Measurements from ENCODE around the gene INPP4B.
A peak's percentile ranks its signal among the peaks of the same experiment; 100 is the strongest.
"Not testable (repeated sequence)": the region's sequence is repeated elsewhere in the genome, so short reads cannot be mapped to it uniquely, and the experiment has no call there.

The INPP4B gene

DNA sequence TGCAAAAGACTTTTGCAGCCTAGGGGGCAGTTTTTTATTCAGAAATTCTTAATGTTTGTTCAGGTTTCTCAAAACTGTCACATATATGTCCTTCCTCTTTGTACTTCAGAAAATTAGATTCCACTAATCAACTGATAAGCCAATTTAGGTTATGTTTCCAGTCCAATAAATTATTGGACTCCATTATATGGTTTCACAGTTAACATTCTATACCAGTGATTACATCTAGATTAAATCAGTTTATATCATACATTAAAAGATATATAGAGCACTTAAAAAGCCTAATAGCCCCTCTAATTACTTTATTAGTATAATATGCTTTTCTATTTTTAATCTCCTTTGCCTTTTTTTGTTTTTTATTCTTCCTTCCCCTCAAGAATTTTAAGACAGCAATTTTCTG, 434.1 kb downstream of the INPP4B start:
- no peak for DNase-seq (ENCODE audit: low read depth)

DNA sequence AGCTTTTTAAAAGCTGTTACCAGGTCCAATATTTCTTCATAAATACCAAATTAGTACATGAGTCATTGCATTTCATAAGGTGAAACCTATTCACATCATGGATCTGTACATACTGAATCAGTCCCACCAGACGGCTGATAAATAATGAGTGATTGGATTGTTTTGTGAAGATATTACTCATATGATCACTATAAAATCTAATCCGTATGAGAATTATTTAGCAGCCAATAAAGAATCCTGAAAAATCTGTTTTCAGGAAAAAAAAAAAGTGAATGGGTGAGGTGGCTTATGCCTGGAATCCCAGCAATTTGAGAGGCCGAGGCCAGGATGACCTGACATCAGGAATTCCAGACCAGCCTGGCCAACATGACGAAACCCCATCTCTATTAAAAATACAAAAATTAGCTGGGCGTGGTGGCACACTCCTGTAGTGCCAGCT, 438.1 kb downstream of the INPP4B start:
- peak; percentile 60 for DNase-seq (ENCODE audit: low read depth)

DNA sequence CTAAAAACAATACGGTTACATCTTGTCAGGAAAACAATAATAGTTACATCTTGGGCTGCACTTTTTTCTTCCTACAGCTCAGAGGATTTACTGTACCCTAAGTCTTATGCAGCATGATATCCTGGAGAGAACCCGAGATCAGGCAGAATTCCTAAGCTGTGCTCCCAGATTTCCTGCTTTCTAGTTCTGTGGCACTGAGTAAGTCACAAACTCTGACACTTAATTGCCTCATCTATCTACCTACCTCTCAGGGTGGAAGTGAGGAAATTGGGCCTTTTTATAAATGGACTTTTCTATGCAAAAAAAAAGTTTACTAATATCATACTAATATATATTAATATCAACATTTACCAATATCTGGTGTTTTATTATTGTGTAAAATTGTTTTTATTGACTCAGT, 438.5 kb downstream of the INPP4B start:
- DNase-seq (ENCODE audit: low read depth), result no peak

DNA sequence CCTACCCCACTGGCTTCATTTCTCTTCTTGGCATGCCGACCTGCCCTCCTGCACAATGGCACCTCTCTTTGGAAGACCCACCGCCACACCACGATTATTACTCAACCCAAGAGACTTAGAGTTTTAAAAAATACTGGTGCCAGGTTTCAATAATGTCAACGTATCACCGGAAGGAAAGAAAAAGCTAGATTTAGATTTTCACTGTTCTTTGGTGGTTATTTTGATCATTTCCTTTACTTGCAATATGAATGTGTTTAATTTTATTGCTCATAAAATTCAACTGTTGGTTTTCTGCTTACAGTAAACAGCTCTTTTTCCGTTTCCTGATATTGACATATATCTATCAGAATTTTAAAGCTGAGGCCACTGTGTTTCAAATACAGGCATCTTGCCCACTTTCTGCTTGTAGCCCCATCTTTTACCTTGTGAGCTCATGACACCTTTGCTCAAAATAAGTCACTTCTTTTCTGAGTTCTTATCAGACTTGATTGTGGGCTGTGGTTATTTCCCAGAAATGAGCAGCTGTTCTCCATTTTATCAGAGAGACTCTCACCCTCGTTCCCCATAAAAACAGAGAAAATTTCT, 439.1 kb downstream of the INPP4B start:
- DNase-seq (ENCODE audit: low read depth), result no peak

DNA sequence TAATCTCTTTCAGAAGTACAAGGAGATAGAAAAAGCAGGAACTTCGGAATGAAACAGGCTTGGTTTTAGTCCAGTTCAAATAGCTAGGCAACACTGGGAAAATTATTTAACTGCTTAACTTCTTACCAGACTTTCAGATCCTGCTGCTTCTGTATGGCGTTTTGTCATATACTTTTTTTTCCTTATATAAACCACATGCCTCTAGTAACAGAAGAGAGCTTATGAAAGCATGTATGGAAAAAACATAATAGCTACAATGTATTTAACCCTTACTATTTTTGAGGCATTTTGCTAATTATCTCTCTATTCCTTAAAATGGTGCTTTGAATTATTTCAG, 439.6 kb downstream of the INPP4B start:
- no peak for DNase-seq (ENCODE audit: low read depth)

DNA sequence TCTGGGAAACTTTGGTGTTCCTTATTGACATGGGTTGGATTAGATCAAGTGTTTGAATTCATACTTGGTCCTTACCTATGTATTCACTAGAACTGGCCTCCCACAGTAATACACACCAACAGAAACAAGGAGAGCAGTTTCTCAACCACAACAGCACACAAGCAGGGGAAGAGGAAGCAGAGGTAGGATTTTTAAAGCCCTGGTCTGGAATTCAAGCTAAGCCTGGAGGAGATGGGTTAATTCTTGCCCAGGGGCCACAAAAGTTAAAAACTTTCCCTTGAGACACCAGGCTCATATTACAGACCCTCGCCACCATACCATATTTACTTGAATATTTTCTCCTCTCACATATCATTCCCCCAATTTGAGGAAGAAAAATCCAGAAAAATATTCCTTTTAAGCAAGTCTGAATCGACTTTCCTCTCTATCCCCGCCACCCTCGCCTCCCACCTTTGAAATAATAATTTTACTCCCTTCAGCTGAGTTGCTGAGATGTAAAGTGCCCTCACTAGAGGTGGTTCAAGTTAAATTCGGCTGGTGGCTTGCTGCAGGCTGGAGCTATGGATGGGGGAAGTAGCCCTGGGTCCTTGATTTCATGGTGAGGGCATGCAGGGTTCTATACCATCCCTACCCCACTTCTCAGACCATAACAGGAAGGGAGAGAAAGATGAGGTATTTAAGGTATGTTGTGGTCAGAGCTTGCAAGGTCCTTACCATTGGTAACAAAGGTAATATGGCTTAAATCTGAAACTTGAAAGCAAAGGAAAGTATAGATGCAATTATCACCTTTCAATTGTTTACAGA, 440.2 kb downstream of the INPP4B start:
- no peak for DNase-seq (ENCODE audit: low read depth)

DNA sequence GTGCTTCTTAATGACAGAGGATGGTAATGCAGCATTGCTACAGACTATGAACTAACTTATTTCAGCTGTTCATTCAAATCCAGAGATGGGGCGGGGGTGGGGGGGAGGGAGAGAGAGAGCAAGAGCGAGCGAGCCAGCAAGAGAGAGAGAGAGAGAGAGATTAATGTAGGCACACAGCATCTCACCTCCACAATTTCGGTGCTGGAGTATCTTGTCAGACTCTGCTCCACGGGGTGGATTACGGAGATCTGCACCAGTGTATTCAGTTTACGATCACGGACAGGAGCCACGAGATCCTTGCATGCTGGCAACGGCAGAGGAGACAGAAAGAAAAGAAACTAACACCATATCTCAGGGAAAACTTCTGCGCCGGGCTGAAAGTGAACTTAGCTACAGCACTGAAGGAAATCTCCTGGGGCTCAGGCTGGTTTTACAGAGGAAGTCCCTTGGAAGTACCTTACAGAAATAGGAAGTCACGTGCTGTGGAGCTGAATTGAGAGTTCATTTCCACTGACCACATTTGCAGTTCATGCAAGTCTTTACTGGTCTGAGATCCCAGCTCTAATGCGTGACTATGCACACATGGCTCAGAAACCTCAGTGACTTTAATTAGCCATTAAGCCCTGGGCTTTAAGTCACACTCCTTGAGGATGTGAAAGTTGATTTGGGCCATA, 440.9 kb downstream of the INPP4B start:
- DNase-seq (ENCODE audit: low read depth), result peak; percentile 68

DNA sequence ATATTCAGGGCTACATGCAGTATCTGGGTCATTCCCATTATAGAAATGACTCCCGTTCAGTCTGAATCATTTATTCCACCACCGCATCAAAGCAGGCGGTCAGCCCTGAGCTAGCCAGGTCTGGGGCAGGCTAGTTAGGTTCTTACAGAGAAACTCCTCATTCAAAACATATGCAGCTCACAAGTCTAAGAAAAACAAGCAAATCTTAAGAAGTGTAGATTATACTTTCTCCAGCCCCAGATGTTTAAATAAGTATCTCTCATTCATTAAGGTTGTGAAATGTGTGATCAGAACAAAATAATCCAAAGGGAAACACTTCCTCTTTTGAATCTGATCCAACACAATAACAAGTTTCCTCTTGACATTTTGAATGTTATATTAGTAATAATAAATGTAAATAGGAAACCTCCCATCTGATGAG, 441.9 kb downstream of the INPP4B start:
- no peak for DNase-seq (ENCODE audit: low read depth)

DNA sequence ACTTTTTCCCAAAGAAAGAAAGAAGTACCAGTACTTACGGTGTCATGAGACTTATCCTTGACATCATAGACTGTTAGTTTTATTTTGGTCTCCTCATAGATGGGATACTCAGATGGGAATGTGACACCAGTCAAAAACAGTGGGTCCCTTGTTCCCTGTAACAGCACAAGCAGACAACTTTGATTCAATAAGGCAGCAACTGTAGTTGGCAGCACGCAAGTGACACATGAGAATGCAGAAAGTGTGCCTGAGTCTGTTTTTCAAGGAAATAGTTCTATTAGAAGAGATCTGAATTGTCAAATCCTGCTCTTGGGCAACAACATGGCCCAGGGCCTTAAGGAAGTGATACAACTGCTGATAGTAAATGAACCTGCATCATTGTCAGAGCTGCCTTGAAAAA, 443.2 kb downstream of the INPP4B start:
- no peak for DNase-seq (ENCODE audit: low read depth)

DNA sequence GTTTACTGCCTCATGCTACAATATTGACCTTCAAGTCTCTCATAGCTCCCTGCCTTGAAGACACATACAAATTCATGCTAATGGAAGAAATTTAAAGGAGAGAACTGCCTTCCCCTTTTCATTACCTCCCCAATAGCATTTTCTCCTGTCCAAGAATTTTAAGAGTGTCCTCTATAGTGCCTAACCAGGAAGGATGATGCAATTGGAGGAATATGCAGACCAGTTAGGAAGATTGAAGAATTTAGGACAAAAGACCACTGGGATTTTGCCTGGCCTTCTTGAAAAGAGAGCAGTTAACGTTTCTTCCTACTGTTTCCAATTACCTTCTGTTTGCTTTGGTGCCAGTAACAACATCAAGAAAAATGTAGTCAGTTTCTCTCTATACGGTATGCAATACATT, 443.9 kb downstream of the INPP4B start:
- no peak for DNase-seq (ENCODE audit: low read depth)

DNA sequence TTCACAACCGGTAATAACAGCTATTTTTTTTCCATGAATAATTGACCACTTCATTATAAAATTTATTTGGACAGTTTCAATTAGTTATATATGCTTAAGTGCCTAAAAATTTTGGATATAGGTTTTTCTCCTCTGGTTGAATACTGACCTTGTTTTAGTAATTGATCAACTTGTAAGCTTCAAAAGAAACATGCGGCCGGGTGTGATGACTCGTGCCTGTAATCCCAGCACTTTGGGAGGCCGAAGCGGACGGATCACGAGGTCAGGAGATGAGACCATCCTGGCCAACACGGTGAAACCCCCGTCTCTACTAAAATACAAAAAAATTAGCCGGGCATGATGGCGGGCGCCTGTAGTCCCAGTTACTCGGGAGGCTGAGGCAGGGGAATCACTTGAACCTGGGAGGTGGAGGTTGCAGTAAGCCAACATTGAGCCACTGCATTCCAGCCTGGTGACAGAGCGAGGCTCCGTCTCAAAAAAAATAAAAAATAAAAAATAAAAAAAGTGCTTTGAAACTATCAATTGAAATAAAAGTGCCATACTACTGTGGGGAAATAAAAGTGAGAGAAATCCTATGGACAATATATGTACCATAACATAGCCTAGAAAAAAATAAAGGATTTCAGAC, 448.6 kb downstream of the INPP4B start:
- DNase-seq (ENCODE audit: low read depth), result not testable (repeated sequence)

DNA sequence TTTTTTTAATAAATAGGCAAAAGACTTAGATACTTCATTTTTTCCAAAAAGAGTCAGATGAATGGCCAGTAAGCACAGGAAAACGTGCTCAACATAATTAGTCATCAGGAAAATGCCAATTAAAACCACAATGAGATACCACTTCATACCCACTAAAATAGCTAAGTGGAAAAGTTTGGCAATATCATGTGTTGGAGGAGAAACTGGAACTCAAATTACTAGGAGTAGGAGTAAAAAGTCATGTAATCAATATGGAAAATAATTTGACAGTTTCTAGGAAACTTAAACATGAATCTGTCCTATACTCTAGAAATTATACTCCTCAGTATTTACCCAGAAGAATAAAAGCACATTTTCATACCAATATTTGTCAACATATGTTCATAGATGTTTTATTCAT, 449.8 kb downstream of the INPP4B start:
- DNase-seq (ENCODE audit: low read depth), result peak; percentile 53

DNA sequence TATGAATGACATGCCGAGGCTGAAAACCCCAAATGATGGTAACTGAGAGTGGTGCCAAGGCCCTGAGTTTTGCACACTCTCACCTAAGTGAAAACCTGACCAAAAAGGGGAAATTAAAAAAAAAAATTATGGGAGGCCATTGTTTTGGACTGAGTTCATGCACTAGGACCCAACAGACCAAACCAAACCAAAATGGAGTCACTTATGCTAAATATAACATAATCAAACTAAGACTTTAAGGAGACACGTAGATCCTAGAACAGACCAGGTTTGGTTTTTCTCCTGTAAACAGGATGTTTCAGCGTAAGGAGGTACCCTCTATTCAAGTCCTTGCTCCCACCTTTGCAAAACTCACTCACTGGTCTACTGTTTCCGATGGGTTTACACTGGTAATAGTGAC, 453.0 kb downstream of the INPP4B start:
- no peak for DNase-seq (ENCODE audit: low read depth)

DNA sequence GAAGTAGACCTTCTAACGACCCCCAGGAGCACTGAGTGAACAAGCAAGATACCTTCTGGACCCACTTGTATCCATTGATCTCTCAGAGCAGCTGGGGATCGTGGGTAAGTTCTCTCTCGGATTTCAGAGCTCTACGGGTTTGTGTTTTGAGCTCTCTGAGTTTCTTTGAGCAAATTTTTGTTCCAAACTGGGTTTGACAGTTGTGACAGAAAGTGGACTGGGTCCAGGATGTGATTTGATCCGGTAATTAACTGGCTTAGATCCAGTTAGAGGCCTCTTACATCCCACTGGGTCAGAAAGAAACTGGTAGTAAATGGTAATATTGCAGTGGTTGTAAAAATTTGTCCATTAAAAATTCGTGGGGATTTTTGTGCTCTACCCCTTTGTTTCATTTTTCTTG, 459.2 kb downstream of the INPP4B start:
- DNase-seq (ENCODE audit: low read depth), result no peak

DNA sequence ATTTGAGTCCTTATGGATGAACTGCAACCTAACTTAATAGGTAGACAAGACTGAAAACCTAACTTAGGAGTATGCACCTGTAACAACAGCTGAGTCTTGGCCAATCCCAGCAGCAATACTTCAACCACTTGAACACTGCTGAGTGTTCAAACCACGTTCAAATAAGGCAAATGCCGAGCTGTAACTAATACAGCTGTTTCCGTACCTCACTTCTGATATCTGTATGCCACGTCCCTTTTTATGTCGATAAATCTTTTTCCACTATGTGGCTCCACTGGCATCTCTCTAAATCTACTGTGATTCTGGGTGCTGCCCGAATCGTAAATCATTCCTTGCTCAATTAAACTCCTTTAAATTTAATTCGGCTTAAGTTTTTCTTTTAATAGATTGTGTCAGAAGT, 459.7 kb downstream of the INPP4B start:
- DNase-seq (ENCODE audit: low read depth), result no peak

DNA sequence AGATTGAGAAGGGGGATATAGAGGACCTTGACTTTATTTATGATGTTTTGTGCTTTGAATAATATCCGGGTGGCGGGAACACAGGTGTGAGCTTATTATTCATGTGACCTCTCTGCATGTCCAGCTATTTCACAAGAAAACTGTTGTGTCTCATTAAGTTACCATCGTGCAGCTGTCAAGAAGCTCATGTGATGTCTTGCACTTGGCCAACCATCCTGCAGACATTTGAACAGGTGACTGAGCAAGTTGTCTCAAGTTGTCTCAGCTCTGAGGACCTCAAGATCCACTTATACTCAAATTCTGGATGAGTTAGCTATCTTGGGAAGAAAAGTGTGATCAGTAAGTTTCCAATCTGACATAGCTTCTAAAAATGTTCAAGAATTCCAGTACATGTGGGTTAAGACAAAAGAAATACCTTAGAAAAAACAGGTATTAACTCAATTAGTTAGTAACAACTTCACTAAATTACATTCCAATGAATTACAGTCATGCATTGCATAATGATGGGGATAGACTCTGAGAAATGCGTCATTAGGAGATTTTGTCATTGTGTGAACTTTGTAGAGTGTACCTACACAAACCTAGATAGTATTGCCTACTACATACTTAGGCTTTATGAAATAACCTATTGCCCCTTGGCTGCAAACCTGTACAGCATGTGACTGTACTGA, 462.2 kb downstream of the INPP4B start:
- no peak for DNase-seq (ENCODE audit: low read depth)

DNA sequence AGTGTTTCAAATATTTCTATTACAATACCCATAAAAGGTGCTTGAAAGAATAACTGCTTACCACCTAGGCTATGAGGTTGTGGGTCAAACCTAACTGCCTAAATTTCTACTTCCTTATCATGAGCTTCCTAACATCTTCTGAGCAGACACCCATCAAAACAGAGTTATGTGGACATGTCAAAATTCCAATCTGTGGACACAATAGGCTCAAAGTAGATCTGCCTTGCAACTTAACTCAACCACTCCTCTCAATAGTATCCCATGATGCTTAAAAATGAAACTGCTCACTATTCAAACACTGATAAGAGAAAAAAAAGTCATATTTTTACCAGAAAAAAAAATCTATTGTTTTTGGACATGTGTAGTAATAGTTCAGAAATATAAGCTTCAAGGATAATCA, 462.7 kb downstream of the INPP4B start:
- no peak for DNase-seq (ENCODE audit: low read depth)

DNA sequence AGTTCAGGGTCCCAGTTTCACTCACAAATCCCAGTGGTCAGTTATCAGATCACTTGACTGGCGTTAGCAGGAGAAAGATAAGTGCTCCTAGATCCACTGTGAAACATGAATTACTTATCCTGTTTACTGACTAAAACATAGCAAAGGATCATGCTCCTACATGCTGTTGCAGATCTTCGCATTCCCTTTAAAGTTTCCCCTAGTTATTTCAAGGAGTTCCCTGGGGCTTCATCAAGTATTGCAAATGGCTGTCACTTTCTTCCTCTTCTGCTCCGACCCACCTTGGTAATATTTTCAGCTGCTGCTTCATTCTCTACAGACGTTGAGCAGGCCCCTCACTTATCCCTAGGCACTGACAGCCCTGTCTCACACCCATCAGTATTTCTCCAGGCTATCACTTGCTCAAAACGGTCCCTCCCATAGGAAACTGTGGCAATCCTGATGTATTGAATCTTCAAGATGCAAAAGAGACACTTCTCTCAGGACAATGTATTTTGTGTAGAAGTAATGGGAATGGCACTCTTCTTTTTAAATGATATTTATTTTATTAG, 466.0 kb downstream of the INPP4B start:
- no peak for DNase-seq (ENCODE audit: low read depth)

DNA sequence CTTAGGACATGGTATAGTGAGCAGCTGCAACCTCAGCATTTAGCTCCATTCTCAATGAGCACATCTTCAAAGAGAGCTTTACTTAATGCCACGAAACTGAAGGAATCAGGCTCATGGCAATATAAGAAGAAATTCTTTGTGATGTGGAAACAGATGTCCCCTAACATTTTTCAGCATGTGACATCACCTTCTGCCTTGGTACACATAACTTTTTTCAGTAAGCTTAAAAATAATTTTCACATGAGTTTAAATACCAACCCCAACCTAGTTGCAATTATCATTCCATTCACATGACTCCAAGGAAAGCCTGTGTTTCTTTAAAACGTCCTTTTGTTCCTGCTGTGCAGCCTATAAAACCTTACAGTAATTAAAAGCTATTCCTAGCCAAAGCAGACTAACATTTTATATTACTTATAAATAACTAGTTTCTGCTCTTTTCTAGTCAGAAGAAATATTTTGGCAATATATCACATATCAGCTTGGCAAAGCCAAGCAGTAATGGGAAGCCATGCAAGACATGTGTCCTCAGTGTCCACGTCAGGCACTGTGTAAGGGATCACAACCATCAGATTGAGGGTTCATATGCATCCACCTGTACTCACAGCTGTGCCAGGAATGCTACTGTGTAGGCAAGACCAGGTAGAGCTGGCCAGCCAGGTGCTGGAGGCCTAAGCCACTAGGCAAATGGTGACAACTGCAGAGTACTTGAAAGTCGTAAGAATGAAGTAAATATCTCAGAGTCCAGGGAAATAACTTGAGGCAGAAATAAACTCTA, 466.6 kb downstream of the INPP4B start:
- peak; percentile 95 for DNase-seq (ENCODE audit: low read depth)

DNA sequence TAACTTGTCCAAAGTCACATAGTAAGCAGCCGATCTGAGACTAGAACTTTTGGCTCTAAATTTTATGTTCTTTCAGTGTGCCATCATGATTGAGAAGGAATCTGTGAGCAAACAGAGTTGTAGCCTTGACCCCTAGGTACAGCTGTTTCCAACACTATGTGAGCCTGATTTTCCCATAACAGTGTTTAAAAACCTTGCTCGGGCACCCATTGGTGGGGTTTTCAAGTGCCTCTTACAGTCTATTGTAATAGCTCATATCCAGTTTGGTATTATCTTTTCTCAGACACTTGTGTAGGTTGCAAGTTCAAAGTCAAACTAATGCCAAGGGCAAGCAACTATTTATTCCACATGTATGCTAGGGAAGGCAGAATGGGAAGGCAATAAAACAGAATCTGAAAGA, 467.9 kb downstream of the INPP4B start:
- DNase-seq (ENCODE audit: low read depth), result no peak

DNA sequence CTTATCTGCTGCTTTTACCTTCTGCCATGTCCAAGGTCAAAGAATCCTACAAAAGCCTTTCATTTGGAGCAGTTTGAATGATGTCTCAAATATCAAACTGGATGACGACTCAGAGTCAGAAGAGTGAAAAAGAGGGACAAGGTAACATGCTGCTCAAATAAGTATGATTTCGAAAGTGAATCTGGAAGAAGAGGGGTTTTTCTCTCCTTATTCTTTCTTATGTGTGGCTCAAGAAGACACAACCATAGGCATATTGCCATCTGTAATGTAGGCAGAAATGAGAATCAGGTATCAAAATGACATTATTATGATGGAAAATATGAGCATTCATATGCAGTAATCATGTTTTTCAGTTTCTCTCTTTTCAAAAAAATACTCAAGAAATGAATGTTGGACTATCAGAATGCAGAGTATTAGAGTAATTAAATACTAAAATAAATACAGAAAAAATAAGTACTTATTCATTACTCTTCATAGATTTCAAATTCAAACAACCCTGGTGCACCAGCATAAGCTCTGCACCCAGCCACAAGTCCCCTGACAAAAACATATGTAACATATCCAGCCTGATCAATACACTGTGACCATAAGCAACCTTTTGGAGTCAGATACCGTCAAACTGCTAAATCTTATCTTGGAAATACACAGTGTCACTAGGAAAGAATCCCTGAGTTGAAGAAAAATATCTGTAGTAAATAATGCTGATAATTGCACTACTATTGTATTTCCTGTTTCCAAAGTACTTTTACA, 468.6 kb downstream of the INPP4B start:
- DNase-seq (ENCODE audit: low read depth), result no peak
